Activated CD8-positive, alpha-beta T cell treated with anti-CD3 and anti-CD28 coated beads for 36 hours (primary cell): ENCODE data around the gene SAFB. TPM values are rescaled to one million over a fixed set of nuclear protein-coding genes. Genes with fewer than 3 reads are reported as not detected.

ENCODE experiments used
- ATAC-seq: fragments of 200-7000 bp; cut with Tn5 transposase; one replicate; pipeline ENCODE4 v1.10.0; 2021; ENCODE audit warnings: mild to moderate bottlenecking, moderate library complexity
- CTCF ChIA-PET: fragments of 350-600 bp; sonication (Branson Sonifier 250); formaldehyde crosslinking; loops from one replicate; lab custom pipeline; 2021; ENCODE audit warnings: antibody characterized with exemption; lab: Charles Lee
- POLR2A ChIA-PET: fragments of 350-600 bp; sonication (Branson Sonifier 250); formaldehyde crosslinking; loops from one replicate; lab custom pipeline; 2021; ENCODE audit warnings: antibody characterized with exemption; lab: Charles Lee
- DNase-seq: peaks from one replicate; pipeline ENCODE4 v3.0.0-alpha.2; 2020
- H3K27ac Mint-ChIP-seq: one replicate; pipeline ENCODE4 v1.8.0; 2021; ENCODE audit warnings: mild to moderate bottlenecking, mixed read lengths
- H3K27me3 Mint-ChIP-seq: one replicate; pipeline ENCODE4 v1.8.0; 2021; ENCODE audit warnings: mixed read lengths
- H3K36me3 Mint-ChIP-seq: one replicate; pipeline ENCODE4 v1.8.0; 2021; ENCODE audit warnings: low read depth, mixed read lengths
- H3K4me1 Mint-ChIP-seq: one replicate; pipeline ENCODE4 v1.8.0; 2021; ENCODE audit warnings: low read depth, mixed read lengths
- H3K4me3 Mint-ChIP-seq: one replicate; pipeline ENCODE4 v1.8.0; 2021; ENCODE audit warnings: mild to moderate bottlenecking, moderate library complexity, mixed read lengths
- H3K9me3 Mint-ChIP-seq: one replicate; pipeline ENCODE4 v1.8.0; 2021; ENCODE audit warnings: mixed read lengths
- intact Hi-C: fragments of 100-400 bp; cut with micrococcal nuclease; formaldehyde crosslinking; loops from one replicate; pipeline ENCODE4 v1.10.0; 2022
- total RNA-seq, 2 experiments: library from RNA; stranded (reverse); gene quantifications; one replicate each; pipeline ENCODE4 v1.2.3, GENCODE V29; 2021
- TF ChIP-seq, protein P1 (sequence below): fragments of 200-600 bp; IDR thresholded peaks from one replicate; pipeline ENCODE4 v1.8.0; 2022; ENCODE audit warnings: antibody characterized with exemption, mild to moderate bottlenecking

SAFB gene
- total RNA-seq, 2 experiments from 2014 or later: 124 to 132 TPM

DNA sequence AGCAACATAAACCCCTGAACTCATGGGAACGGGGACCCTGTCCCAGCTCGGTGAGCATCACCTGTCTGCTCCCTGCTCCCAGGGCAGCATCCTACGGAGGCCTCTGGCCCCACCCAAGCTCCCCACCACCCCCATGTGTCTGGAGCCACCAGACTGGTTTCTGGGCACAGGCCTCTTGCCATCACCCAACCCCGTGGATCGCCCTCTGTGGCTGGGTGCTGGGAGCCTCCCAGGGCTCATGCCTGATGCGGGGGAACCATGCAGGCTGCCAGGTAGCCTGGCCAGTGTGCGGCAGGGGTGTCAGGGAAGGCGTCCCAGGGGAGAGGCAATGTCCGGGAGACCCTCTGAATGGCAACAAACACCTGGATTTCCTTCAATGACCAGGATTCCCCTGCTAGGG lies 54.7 kb downstream of the SAFB start:
- DNase-seq (no peak), ATAC-seq (no peak)
- H3K4me3 Mint-ChIP-seq: no peak overlapping the region
- H3K9me3 Mint-ChIP-seq: no peaks in the 10 kb centered on the region
- H3K36me3 Mint-ChIP-seq: peaks cover 18% of the 10 kb centered on the region
- intact Hi-C loops: no loop called here
- ChIA-PET POLR2A (interaction anchor here (1.0 to 2.2 kb wide), 3 partner anchors 10 to 150 kb away, joined by 3 to 10 read pairs (median 3); no protein-coding TSS in a partner anchor), CTCF (no interaction called here)
- no peaks in the 10 kb centered on the region for H3K27me3 Mint-ChIP-seq
- H3K4me1 Mint-ChIP-seq: peaks cover 15% of the 10 kb centered on the region
- no peak overlapping the region for H3K27ac Mint-ChIP-seq
- TF ChIP-seq, protein P1, sequence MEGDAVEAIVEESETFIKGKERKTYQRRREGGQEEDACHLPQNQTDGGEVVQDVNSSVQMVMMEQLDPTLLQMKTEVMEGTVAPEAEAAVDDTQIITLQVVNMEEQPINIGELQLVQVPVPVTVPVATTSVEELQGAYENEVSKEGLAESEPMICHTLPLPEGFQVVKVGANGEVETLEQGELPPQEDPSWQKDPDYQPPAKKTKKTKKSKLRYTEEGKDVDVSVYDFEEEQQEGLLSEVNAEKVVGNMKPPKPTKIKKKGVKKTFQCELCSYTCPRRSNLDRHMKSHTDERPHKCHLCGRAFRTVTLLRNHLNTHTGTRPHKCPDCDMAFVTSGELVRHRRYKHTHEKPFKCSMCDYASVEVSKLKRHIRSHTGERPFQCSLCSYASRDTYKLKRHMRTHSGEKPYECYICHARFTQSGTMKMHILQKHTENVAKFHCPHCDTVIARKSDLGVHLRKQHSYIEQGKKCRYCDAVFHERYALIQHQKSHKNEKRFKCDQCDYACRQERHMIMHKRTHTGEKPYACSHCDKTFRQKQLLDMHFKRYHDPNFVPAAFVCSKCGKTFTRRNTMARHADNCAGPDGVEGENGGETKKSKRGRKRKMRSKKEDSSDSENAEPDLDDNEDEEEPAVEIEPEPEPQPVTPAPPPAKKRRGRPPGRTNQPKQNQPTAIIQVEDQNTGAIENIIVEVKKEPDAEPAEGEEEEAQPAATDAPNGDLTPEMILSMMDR: no peak

DNA sequence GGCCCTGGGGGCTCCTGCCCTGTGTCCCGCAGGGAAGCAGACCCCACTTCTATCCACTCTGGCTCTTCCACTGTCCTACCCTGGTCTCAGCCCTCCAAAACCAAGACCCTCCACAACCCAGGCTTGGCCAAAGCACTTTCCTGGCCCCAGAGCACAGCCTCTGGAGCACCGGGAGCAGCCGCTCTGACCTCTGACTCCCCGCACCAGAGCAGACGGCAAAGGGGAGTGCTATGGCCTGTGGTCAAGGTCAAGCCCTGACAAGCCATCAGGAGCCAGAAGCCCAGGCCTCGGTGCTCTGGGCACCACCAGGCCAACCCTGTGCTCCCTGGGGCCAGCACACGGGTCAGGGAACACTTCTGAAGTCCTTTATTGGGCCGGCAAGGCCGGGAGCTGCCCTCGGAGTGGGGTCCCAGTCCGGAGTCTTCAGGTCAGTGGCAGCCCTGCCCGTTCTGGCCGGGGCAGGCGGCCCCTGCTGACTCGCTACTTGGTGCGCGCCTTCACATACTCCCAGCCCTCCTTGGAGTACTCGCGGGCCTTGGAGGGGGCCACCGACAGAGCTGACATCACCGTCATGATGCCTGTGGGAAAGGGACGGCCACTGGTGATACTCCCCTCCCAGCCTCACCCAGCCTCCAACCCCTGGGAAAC lies 55.3 kb downstream of the SAFB start:
- Mint-ChIP-seq H3K36me3 (peaks cover 13% of the 10 kb centered on the region), H3K4me3 (no peak overlapping the region), H3K27me3 (no peaks in the 10 kb centered on the region), H3K4me1 (peaks cover 15% of the 10 kb centered on the region), H3K9me3 (no peaks in the 10 kb centered on the region), H3K27ac (no peak overlapping the region)
- DNase-seq: no peak
- ChIA-PET CTCF (no interaction called here), POLR2A (interaction anchor here (2.2 to 2.5 kb wide), 2 partner anchors 9 to 13 kb away, joined by 9 to 10 read pairs; no protein-coding TSS in a partner anchor)
- TF ChIP-seq, protein P1: no peak
- ATAC-seq: no peak
- intact Hi-C loops: no loop called here

DNA sequence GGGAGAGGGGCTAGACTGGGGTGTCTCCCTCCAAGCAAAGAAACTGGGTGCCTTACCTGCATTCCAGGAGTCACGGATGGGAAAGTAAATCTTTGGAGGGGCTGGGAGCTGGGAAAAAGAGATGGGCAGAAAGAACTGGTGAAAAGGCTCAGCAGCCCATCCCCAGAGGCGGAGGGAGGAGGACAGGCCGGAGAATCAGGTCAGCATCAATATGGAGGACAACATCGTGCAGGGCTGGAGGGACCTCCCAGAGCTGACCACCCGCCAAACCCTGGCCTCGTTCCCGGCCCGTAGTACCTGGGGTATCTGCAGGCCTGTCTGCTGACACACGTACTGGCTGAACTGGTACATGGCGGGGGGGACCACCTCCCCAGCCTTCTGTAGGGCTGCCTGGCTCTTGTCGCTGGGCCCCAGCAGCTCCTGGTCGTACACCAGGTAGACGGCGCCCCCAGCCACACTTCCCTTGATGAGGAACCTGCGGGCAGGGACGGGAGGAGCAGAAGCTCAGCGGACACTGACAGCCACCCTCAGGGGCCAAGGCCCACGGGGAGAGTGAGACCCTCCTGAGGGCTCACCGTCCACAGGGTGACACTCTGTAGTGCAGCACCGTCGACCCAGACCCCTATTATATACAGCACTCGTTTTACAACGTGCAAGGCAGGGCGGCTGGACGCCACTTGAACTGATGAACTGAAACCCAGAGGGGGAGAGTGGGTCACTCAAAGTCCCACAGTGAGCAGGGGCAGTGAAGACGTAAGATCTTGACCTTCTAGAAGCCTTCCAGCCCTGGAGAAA lies 56.6 kb downstream of the SAFB start:
- Mint-ChIP-seq H3K9me3 (no peaks in the 10 kb centered on the region), H3K4me3 (peak overlapping the region; percentile 96), H3K36me3 (peaks cover 8% of the 10 kb centered on the region), H3K27me3 (no peaks in the 10 kb centered on the region), H3K27ac (peak overlapping the region; percentile 95), H3K4me1 (peaks cover 15% of the 10 kb centered on the region)
- no peak for ATAC-seq
- ChIA-PET POLR2A (interaction anchor here (0.9 to 2.5 kb wide), 7 partner anchors 8 to 55 kb away, joined by 3 to 9 read pairs (median 4); partner anchors contain the start of gene RPL36), CTCF (interaction anchor here (1.2 kb wide), 1 partner anchor 10 kb away, joined by 4 read pairs; no protein-coding TSS in a partner anchor)
- DNase-seq: no peak
- intact Hi-C loops: loop anchor here (5.0 kb wide), 1 partner anchor 57 kb away; the partner anchor contains the start of genes SAFB and SAFB2
- TF ChIP-seq, protein P1: no peak

DNA sequence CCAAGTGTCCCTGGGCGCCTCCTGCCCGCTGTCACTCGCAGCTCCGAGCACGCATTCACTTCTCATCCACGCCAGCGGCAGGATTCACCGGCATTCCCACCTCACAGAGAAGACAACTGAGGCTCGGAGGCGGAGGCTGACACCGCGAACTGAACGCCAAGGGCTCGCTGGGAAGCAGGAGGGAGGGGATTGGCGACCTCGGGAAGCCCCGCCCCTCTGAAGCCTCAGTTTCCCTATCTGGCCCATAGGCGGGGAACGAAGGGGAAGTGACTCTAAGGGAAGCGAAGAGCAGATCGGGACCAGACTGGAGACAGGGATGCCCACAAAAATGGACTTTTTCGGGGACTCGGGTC lies 57.2 kb downstream of the SAFB start:
- Mint-ChIP-seq H3K4me1 (peaks cover 15% of the 10 kb centered on the region), H3K36me3 (peaks cover 8% of the 10 kb centered on the region), H3K27ac (peak overlapping the region; percentile 95), H3K27me3 (no peaks in the 10 kb centered on the region), H3K4me3 (peak overlapping the region; percentile 96), H3K9me3 (no peaks in the 10 kb centered on the region)
- intact Hi-C loops: loop anchor here (5.0 kb wide), 1 partner anchor 58 kb away; the partner anchor contains the start of genes SAFB and SAFB2
- TF ChIP-seq, protein P1: no peak
- ATAC-seq: peak; percentile 0
- CTCF ChIA-PET: interaction anchor here (1.2 kb wide), 1 partner anchor 10 kb away, joined by 4 read pairs; no protein-coding TSS in a partner anchor
- DNase-seq: no peak
- POLR2A ChIA-PET: interaction anchor here (0.9 to 2.5 kb wide), 6 partner anchors 9 to 38 kb away, joined by 3 to 9 read pairs (median 4); partner anchors contain the start of gene RPL36
